HG02973 (cell line): ENCODE measurements around the gene NIT1.

Source experiments
- ATAC-seq: cut with Tn5 transposase; IDR thresholded peaks from one replicate; pipeline ENCODE4 v1.9.1; 2021; ENCODE audit warnings: moderate library complexity; ENCODE audit not compliant: unreplicated experiment

NIT1 gene

DNA sequence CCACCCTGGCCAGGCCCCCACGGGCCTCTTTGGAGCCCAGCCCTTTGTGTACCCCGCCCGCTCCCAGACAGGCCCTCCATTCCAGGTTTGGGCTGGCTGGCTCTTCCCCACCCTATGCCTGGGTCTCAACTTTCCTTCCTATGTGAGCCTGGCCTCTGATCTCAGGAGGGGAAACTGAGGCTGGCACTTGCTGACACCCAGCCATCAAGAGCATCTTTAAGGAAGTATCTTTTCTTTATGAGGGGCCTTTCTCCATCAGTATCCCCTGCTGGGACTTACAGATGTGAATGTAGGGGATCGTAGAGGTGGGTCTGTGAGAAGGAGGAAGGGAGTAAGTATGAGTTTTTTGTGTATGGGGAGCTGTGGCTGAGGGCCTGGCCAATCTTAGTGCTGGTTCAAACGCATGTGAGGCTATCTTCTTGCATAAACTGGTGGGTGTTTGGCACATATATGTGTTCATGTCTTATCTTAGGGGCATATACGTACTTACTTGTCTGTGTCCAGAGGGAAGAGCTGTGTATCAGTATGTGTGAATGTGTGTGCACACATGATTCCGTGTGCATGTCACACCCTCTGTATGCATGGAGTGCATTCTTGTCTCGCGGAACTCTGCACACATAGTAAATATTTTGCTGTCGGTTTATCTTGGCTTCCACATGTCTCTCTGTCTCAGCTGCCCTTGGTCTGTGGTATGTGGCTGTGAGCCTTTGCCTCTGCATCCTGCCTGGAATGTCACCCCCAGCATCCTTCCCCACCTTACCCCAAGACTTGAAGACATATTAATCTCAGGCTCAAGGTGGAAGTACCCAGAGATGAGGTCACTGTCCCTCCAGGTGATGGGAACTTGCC, 33.9 kb upstream of the NIT1 start:
- no peak for ATAC-seq

- no peak for ATAC-seq
Observed at GRCh38 chr1:161084597-161084988, 33.3 kb upstream of the NIT1 start.

DNA sequence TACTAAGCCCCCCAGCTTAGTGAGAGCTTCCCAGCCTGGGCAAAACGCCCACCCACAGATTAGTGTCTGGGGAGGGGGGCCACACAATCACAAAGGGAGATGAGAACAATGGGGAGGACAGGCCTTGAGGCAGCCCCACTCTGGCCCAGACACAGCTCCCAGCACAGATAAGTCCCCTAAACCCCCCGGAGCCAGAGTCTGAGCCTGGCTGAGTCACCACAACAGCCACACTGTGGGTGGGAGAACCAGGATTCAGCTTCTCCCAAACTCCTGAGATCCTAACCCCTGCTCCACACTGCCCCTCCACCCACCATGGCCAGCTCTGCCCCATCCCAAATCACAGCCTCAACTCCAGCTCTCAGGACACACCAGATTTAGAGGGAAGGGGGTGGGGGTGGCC, 32.7 kb upstream of the NIT1 start:
- ATAC-seq = no peak

- no peak for ATAC-seq
Observed at GRCh38 chr1:161086457-161086856, 31.4 kb upstream of the NIT1 start.

- no peak for ATAC-seq
Observed at GRCh38 chr1:161088587-161089110, 29.3 kb upstream of the NIT1 start.

DNA sequence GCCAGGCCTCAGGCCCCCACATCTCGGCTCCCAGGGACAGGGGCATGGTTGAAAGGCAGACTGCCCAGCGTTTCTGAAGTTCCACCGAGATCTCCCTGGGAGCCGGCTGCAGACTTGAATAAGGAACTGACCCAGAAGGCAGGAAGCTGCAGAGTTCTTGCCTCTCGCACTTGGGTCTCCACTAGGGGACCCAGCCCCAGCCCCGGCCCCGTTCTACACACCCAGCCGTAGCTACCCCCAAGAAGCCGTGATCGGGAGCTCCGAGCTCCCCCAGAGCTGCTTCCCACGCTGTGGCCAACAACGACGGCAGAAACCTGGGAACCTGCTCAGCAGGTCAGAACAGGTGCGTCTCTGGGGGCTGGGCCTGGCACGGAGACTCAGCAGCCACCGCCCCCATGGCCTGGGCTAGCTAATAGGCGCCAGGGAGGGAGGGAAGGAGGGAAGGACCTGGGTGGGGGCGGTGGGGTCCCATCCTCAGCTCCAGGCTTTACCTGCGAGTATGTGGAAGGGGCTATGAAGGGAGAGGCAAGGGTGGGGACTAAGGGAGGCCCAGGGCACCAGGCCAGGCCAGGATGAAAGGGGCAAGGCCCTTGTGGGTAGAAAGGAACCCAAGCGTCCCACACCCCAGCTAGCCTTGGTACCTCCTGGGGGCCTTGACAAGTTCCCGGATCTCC, 28.5 kb upstream of the NIT1 start, which contains the start of gene NECTIN4:
TSS of gene NECTIN4 (minus strand) at position 308 of the 674 bp plus-strand sequence. CDS start at position 46, 262 bp downstream.
- ATAC-seq = no peak

DNA sequence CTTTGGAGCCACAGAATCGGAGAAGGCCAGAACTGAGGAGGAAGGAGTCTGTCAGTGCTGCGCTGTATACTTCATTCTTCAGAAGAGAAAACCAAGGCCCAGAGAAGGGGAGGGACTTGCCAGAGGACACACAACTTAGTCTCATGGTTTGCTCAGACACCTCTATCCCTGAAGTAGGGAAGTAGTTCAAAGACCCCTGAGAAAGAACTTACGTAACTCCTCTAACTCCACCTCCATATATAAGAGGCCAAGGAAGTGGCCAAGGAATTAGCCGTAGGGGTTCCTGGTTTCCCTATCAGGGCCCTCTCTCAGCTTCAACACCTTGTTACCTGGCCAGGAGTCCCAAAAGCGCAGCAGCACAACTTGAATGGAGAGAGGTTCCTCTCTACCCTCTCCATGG, 28.0 kb upstream of the NIT1 start:
- ATAC-seq = no peak

GRCh38 chr1:161090617-161091016, 27.3 kb upstream of the NIT1 start:
- ATAC-seq = no peak

GRCh38 chr1:161091093-161091492, 26.8 kb upstream of the NIT1 start:
- ATAC-seq = no peak

DNA sequence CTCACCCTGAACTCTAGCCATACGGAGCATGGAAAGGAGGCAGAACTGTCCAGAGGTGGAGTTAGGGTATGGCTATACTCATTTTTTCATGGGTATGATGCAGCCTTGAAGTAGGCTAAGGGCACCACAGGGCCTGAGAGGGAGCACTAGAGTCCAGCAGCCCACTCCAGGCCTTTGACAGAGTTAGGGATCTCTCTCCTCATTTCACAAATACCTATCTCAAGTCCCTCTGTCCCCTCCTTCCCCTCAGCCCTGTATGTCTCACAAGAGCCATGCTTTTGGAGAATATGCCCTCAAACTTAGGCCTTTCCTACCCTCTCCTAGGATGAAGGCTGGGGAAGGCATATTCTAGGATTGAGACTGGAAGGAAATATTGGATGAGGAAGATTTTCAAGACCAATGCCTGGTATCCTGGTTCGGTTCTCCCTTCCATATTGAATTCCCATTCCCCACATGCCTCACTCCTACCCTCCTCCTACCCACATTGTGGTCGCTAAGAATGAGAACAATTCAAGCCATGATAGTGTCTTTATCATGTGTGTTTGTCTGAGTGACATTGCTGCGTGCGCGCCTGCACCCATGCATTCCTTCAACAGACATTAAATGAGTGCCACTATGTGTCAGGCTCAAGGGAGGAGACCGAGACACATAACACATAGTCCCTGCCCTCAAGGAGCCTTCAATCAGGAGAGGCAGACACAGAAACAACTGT, 26.0 kb upstream of the NIT1 start:
- ATAC-seq = no peak

DNA sequence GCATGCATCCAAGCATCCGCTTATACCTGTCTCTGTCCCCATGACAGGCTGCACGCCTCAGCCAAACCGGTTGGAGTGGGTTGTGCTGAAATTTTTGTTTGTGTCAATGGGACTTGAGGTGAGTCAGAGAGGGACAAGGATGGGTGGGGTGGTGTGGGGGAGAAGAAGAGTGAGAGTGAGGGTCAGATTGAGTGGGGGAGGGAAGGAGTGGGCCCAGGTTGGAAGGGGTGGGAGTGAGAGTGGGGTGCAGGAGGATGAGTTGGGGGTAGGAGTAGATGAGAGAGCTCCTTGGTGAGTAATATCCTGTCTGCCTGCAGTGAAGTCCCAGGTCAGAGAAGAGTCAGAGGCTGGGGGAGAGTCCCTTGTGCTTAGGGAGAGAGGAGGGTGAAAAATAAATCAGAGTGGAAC, 25.3 kb upstream of the NIT1 start:
- ATAC-seq = no peak

DNA sequence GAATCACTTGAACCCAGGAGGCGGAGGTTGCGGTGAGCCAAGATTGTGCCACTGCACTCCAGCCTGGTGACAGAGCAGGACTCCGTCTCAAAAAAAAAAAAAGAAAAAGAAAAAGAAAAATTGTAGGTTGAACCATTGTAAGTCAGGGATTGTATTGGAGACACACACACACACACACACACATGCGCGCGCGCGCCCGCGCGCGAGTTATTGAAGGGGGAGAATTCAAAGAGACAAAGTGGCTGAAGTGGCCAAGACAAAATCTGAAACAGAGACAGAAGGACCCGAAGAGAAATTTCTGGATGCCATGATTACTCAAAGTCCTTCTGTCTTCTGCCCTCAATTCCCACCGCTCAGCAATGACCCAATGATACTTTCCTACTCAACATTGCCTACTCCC, 23.4 kb upstream of the NIT1 start:
- ATAC-seq = no peak

GRCh38 chr1:161095230-161095629, 22.7 kb upstream of the NIT1 start:
- no peak for ATAC-seq

GRCh38 chr1:161096015-161096414, 21.9 kb upstream of the NIT1 start:
- ATAC-seq = no peak

GRCh38 chr1:161096530-161096929, 21.4 kb upstream of the NIT1 start:
- ATAC-seq = no peak

DNA sequence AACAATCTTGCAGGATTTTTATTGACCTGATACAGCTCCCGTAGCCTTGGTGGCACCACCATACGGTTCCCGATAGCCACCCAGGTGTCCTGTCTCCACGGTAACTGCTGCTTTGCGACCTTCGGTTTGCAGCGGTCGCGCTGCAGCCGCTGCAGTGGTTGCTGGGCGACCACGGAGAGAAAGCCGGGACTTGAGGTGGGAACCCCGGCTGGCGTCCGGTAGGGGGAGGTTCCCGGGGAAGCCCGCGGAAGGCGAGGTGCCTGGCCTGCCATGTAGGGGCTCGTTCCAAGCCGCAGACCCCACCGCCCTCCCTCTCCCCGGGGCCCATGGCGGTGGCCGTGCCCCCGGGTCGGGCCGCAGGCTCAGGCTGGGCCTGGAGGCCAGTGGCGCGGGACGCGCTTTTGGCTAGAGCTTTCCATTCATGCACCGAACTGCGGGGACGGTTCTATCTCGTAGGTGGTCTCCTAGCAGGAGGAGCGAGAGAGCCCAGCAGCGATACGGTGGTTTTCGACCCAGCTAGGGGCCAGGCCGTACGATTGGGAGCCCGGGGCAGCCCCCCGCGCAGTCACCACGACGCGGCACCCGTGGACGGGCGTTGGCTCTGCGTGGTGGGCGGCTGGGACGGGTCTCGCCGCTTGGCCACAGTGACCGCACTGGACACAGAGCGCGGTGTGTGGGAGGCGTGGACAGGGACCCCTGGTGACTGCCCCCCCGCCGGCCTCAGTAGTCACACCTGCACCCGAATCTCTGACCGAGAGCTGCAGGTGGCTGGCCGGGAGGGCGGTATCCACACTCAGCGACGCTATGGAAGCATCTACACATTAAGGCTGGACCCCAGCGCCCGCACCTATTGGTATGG, 19.5 kb upstream of the NIT1 start, which contains the start of gene KLHDC9:
TSS of gene KLHDC9 (plus strand) at position 152 of the 859 bp plus-strand sequence. CDS start at position 327, 175 bp downstream.
- peak; percentile 63 for ATAC-seq

DNA sequence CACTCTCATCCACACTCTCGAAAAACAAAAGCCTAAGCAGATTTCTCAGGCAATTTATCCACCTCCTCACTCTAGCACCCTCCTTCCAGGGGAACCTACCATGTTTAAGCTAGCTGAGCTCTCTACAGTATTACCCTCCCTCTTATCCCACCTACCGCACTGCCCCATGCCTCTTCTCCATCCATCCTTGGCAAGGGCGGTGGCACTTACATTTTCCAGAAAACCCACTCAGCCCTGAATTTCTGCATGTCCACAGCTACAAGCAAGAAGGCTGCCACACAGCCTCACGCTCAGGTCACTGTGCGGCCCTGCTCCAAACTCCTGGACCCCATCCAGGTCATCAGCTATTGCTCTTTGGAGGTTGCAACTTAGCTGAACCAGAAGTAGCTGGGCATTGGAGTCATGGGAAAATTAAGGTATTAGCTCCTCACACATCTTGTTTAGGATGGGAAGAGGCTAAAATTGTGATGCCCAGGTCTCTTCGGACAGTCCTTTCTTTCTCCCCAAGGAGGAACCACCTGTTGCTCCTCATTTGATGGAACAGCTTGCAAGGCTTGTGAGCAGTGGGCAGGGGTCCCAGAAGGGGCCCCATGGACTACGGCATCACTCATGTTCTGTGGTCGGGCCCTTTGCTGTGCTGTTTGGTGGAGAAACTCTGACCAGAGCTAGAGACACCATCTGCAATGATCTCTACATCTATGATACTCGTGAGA, 18.7 kb upstream of the NIT1 start:
- no peak for ATAC-seq

DNA sequence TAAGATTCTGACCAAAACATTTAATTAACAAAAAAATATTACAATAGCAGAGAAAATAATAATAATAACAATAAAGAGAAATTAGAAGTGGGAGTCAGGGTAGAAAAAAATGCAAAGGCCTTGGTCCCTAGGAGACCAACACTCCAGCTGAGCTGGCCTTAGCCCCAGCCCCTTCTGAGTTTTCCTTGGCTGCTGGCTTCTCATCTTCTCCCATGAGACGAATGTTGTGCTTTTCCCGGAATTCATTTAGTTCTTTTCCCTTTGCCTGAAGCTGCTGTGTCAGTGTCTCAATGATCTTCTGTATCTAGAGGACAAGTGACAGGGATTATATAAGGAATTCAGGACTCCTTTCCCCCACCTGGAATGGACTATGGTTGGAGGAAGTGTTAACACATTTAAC, 17.3 kb upstream of the NIT1 start:
- ATAC-seq = no peak

- no peak for ATAC-seq
Observed at GRCh38 chr1:161106431-161106830, 11.5 kb upstream of the NIT1 start.

- no peak for ATAC-seq
Observed at GRCh38 chr1:161111117-161111516, 6.8 kb upstream of the NIT1 start.
